Measurements from ENCODE around the gene PRDM11.

- TF ChIP-seq POLR2A (IDR thresholded peaks at IDR 0.05): no peak
- TF ChIP-seq, protein P1, sequence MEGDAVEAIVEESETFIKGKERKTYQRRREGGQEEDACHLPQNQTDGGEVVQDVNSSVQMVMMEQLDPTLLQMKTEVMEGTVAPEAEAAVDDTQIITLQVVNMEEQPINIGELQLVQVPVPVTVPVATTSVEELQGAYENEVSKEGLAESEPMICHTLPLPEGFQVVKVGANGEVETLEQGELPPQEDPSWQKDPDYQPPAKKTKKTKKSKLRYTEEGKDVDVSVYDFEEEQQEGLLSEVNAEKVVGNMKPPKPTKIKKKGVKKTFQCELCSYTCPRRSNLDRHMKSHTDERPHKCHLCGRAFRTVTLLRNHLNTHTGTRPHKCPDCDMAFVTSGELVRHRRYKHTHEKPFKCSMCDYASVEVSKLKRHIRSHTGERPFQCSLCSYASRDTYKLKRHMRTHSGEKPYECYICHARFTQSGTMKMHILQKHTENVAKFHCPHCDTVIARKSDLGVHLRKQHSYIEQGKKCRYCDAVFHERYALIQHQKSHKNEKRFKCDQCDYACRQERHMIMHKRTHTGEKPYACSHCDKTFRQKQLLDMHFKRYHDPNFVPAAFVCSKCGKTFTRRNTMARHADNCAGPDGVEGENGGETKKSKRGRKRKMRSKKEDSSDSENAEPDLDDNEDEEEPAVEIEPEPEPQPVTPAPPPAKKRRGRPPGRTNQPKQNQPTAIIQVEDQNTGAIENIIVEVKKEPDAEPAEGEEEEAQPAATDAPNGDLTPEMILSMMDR (IDR thresholded peaks at IDR 0.05): no peak
These were observed 40.0 kb upstream of the PRDM11 start for GRCh38 chr11:45106440-45106839.
